Measurements from ENCODE around the gene SSH2. TPM values are rescaled to one million over a fixed set of nuclear protein-coding genes. Genes with fewer than 3 reads are reported as not detected.
"Not testable (repeated sequence)": the region's sequence is repeated elsewhere in the genome, so short reads cannot be mapped to it uniquely, and the experiment has no call there.

Gene SSH2
- total RNA-seq, 1 experiment from 2014 or later = 6.4 TPM

DNA sequence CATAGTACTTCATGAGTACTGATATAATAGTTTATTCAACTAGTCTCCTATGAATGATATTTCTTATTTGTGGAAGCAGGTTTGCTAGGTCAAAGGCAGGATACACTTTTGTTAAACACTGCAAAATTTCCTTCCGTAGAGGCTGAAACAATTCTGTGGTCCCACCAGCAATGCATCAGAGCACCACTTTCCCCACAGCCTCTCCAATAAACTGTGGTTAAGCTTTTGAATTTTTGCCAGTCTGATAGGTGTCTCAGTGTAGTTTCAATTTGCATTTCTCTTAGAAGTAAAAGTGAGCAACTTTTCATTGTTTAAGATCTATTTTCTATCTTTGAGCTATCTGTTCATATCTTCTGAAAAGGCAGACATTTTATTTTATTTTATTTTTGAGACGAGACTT is 270.9 kb downstream of the SSH2 start:
- in situ Hi-C loops (cut with HindIII; ENCODE audit: low sequenced_read_pairs) = no loop called here
- DNase-seq (ENCODE audit: low spot score) = no peak

DNA sequence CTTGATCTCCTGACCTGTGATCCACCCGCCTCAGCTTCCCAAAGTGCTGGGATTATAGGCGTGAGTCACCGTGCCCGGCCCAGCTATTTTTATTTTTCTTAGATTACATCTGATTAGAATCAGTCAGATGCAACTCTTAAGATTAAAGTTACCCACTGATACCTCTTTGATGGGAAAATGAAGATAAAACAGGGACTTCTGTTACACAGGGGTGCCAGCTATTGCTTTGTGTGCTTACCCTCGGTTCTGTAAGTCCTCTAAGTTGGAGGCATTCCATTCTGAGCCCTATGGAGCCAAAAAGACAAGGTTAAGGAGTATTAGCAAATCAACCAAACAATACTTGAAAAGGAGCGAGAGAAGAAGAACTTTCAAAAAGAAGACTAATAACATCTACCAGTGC is 274.7 kb downstream of the SSH2 start:
- in situ Hi-C loops (cut with HindIII; ENCODE audit: low sequenced_read_pairs) = no loop called here
- DNase-seq (ENCODE audit: low spot score) = no peak

GRCh38 chr17:29653995-29654714 is 275.9 kb downstream of the SSH2 start:
- no peak for DNase-seq (ENCODE audit: low spot score)
- in situ Hi-C loops (cut with HindIII; ENCODE audit: low sequenced_read_pairs) = no loop called here

- DNase-seq (ENCODE audit: low spot score) = no peak
- in situ Hi-C loops (cut with HindIII; ENCODE audit: low sequenced_read_pairs) = no loop called here
Measured at GRCh38 chr17:29652976-29653375, 277.1 kb downstream of the SSH2 start.

DNA sequence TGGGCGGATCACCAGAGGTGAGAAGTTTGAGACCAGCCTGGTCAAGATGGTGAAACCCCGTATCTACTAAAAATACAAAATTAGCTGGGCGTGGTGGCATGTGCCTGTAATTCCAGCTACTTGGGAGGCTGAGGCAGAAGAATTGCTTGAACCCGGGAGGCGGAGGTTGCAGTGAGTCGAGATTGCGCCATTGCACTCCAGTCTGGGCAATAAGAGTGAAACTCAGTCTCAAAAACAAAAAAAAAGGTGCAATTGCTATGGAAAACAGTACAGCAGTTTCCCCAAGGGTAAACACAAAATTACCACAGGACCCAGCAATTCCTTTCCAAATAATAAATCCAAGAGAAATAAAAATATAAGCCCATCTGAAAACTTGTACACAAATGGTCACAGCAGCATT is 278.1 kb downstream of the SSH2 start:
- in situ Hi-C loops (cut with HindIII; ENCODE audit: low sequenced_read_pairs); DNase-seq (ENCODE audit: low spot score): not testable (repeated sequence)

GRCh38 chr17:29650396-29650795 is 279.6 kb downstream of the SSH2 start:
- in situ Hi-C loops (cut with HindIII; ENCODE audit: low sequenced_read_pairs) = no loop called here
- no peak for DNase-seq (ENCODE audit: low spot score)

DNA sequence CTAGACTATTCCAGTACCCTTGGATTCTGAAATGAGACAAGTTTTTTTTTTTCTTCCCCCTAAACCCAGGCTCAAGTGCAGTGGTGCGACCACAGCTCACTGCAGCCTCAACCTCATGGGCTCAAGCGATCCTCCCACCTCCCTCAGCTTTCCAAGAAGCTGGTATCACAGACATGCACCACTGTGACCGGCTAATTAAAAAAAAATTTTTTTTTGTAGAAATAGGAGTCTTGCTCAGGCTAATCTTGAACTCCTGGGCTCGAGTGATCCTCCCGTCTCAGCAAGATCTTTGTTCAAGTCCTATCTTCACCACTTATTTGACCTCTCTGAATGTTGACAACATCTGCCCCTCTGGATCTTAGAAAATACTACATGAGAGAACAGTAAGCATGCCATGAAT is 280.7 kb downstream of the SSH2 start:
- in situ Hi-C loops (cut with HindIII; ENCODE audit: low sequenced_read_pairs) = no loop called here

GRCh38 chr17:29648005-29648404 is 282.0 kb downstream of the SSH2 start:
- no peak for DNase-seq (ENCODE audit: low spot score)
- in situ Hi-C loops (cut with HindIII; ENCODE audit: low sequenced_read_pairs) = no loop called here

More for the DNA sequence above, 280.7 kb downstream of the SSH2 start:
- no peak for DNase-seq (ENCODE audit: low spot score)

GRCh38 chr17:29645515-29646051 is 284.4 kb downstream of the SSH2 start:
- DNase-seq (ENCODE audit: low spot score) = peak; percentile 62
- in situ Hi-C loops (cut with HindIII; ENCODE audit: low sequenced_read_pairs) = no loop called here

GRCh38 chr17:29643817-29644160 is 286.2 kb downstream of the SSH2 start:
- DNase-seq (ENCODE audit: low spot score) = no peak
- in situ Hi-C loops (cut with HindIII; ENCODE audit: low sequenced_read_pairs) = no loop called here

DNA sequence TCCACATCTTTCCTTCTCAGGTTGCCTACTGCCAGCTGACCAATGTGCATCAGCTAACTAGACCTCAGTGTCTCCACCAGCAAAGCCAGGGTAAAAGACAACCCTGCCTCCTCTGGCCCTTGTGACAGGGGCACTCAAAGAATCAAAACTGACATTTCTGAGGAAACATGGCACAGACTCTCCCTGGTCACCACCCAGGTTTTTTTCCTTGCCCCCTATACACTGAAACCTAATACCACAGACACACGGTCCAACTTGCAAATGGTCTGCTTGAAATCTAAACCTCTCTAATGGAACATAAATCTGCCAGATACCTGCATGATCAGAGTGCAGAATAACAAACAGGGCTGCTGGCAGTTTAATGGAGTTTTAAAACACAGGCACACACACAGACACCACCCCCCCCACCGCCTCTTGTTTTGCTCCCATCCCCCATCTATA is 287.8 kb downstream of the SSH2 start:
- no peak for DNase-seq (ENCODE audit: low spot score)
- in situ Hi-C loops (cut with HindIII; ENCODE audit: low sequenced_read_pairs) = no loop called here

DNA sequence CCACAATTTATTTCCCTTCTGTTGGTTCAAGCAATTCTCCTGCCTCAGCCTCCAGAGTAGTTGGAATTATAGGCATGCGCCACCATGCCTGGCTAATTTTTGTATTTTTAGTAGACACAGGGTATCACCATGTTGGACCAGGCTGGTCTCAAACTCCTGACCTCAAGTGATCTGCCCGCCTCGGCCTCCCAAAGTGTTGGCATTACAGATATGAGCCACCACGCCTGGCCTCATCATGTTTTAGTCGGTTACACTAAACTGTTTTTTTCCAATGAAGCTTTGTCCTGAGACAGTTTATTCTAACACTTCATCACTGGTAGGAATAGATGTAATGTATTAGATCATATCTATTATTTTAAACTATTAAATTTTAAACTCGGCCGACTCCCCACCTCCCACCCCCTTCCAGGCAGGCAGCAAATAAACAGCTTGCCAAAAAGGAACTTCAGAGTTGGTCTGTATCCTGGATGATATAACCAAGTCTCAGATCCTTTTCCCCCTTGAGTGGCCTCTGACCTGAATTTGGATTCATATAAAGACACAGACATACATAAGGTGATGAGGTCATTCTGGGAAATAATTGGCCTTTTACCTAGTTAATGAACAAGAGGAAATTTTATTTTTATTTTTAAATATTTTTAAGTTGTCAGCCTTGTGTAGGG is 288.9 kb downstream of the SSH2 start:
- DNase-seq (ENCODE audit: low spot score) = no peak
- in situ Hi-C loops (cut with HindIII; ENCODE audit: low sequenced_read_pairs) = no loop called here

GRCh38 chr17:29640413-29640812 is 289.6 kb downstream of the SSH2 start:
- in situ Hi-C loops (cut with HindIII; ENCODE audit: low sequenced_read_pairs) = no loop called here
- DNase-seq (ENCODE audit: low spot score) = no peak

GRCh38 chr17:29633886-29634285 is 296.1 kb downstream of the SSH2 start:
- DNase-seq (ENCODE audit: low spot score) = no peak
- in situ Hi-C loops (cut with HindIII; ENCODE audit: low sequenced_read_pairs) = no loop called here

GRCh38 chr17:29630630-29631193 is 299.3 kb downstream of the SSH2 start:
- in situ Hi-C loops (cut with HindIII; ENCODE audit: low sequenced_read_pairs) = no loop called here
- DNase-seq (ENCODE audit: low spot score) = no peak

- in situ Hi-C loops (cut with HindIII; ENCODE audit: low sequenced_read_pairs) = no loop called here
- no peak for DNase-seq (ENCODE audit: low spot score)
Measured at GRCh38 chr17:29629839-29630238, 300.2 kb downstream of the SSH2 start.

GRCh38 chr17:29628644-29629043 is 301.4 kb downstream of the SSH2 start:
- in situ Hi-C loops (cut with HindIII; ENCODE audit: low sequenced_read_pairs) = no loop called here
- DNase-seq (ENCODE audit: low spot score) = no peak

GRCh38 chr17:29627951-29628350 is 302.1 kb downstream of the SSH2 start:
- in situ Hi-C loops (cut with HindIII; ENCODE audit: low sequenced_read_pairs) = no loop called here
- no peak for DNase-seq (ENCODE audit: low spot score)

- in situ Hi-C loops (cut with HindIII; ENCODE audit: low sequenced_read_pairs) = no loop called here
- DNase-seq (ENCODE audit: low spot score) = peak; percentile 79
Measured at GRCh38 chr17:29625037-29625750, 304.8 kb downstream of the SSH2 start.

DNA sequence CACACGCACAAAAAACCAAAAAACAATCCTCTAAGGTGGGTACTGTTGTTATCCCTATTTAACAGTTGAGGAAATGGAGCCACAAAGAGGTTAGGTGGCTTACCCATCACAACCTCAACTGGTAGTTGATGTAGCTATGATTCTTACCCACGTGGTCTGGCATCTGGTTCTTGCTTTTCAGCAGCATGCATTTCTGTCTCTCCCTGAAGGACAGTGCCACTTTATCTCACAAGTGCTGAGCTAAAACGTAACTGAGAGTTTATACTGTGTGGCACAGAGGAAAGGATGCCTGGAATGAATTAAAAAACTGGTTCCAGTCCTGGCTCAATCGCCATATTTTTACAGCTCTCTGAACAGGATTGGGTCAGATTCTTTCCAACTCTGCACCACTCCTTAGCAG is 305.4 kb downstream of the SSH2 start:
- no peak for DNase-seq (ENCODE audit: low spot score)
- in situ Hi-C loops (cut with HindIII; ENCODE audit: low sequenced_read_pairs) = no loop called here
